ENCODE data around the gene STXBP6. TPM values are rescaled to one million over a fixed set of nuclear protein-coding genes. Genes with fewer than 3 reads are reported as not detected.
A peak's percentile ranks its signal among the peaks of the same experiment; 100 is the strongest.

STXBP6 gene
- total RNA-seq, 2 experiments from 2014 or later = not detected

DNA sequence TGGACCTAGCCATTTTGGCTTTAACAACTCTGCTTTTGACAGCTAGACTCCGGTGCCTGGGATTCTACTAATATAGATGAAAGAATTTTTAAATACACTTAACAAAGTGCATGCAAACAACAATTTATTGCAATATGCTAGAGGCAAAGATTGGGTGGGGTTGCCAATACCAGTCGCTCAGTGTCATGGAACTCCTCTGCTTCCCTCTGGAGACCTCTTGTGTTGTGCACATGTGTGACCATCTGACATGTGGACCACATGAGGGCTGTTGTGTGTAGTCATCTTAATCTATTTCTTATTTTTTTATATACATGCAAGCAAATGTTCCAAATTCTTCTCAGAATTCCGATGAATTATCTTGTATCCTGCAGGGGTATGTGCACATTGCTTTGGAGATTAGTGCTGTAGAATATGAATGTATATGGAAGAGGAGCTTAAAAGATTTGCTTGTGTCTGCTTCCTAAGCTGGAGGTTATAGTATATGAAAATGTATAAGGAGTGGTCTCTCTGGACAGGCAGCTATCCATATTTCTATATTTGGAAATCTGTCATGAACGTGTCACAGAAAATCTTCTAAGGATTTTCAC, 24.2 kb upstream of the STXBP6 start:
- Mint-ChIP-seq H3K4me3 (no peak overlapping the region), H3K9me3 (ENCODE audit: low read depth) (no peaks in the 10 kb centered on the region), H3K4me1 (no peaks in the 10 kb centered on the region), H3K36me3 (no peaks in the 10 kb centered on the region), H3K27ac (no peak overlapping the region), H3K27me3 (peaks cover 14% of the 10 kb centered on the region)
- DNase-seq (no peak), ATAC-seq (no peak)
- CTCF ChIA-PET = no interaction called here

DNA sequence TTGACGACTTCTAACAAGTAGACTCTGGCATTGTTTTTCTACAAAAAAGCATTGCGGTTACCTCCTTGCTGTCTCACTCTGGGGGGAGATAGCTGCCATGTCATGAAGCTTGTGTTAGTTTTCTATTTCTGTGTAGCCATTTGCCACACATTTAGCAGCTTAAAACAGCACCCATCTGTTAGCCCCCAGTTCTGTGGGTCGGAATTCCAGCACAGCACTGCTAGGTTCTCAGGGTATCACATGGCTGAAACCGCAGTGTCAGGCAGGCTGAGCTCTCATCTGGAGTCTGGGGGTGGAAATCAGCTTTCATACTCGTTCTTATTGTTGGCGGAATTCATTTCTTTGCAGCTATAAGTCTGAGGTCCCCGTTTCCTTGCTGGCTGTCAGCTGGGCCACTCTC, 19.9 kb upstream of the STXBP6 start:
- peaks cover 7% of the 10 kb centered on the region for H3K27me3 Mint-ChIP-seq
- CTCF ChIA-PET = no interaction called here
- H3K36me3 Mint-ChIP-seq = no peaks in the 10 kb centered on the region
- H3K9me3 Mint-ChIP-seq (ENCODE audit: low read depth) = no peaks in the 10 kb centered on the region
- no peak overlapping the region for H3K4me3 Mint-ChIP-seq
- no peaks in the 10 kb centered on the region for H3K4me1 Mint-ChIP-seq
- no peak overlapping the region for H3K27ac Mint-ChIP-seq
- DNase-seq (no peak), ATAC-seq (no peak)

DNA sequence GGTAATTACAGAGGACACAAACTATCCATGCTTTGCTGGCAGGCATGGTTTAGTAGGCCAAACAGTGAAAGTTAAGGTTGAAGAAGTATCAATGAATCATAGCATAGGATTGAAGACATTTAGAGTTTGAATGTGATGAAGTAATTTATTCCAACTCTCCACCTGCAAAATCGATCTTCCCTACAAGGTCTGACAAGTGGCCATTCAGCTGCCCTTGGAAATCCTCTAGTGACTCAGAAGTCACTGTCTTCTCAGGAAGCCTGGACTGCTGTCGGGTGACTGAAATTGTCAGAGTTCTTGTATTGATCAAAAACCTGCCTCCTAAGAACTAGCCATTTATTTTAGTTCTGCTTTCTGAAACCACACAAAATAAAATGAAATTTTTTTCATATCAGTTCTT, 17.7 kb upstream of the STXBP6 start:
- no peaks in the 10 kb centered on the region for H3K9me3 Mint-ChIP-seq (ENCODE audit: low read depth)
- CTCF ChIA-PET = no interaction called here
- no peaks in the 10 kb centered on the region for H3K36me3 Mint-ChIP-seq
- ATAC-seq (no peak), DNase-seq (no peak)
- H3K27me3 Mint-ChIP-seq = peaks cover 4% of the 10 kb centered on the region
- H3K27ac Mint-ChIP-seq = no peak overlapping the region
- H3K4me1 Mint-ChIP-seq = no peaks in the 10 kb centered on the region
- H3K4me3 Mint-ChIP-seq = no peak overlapping the region

DNA sequence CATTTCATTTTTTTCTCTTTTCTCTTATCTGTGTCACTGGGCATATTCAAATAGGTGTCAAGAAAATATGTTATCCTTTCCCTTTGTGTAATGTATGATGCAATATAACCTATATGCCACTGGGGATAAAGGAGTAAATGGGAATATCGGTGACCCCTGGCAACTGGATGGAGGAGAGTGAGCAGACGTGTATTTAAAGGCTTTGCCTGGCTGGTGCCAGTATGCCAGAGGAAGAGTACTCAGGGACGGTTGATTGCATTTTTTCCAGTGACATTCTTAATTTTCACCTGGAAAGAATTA, 12.0 kb upstream of the STXBP6 start:
- CTCF ChIA-PET = no interaction called here
- H3K4me3 Mint-ChIP-seq = no peak overlapping the region

DNA sequence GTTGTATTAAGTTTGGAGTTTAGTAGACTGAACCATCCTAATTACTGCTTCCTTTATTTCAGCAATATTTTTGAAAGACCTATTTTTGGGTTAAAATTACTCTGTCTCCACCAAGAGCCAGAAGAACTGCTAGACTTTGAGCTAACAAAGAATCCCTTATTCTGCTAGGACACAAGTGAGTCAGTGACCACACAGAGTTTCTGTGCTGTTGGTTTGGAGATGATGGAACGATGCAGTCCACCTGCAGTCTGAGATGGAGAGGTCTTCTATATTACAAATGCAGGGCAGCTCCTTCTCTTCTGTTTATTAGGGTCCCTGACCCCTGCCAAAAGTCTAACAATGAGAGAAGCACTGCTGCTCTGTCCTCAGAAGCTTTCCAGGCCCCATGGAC, 6.7 kb upstream of the STXBP6 start:
- DNase-seq (no peak), ATAC-seq (no peak)
- H3K36me3 Mint-ChIP-seq = no peaks in the 10 kb centered on the region
- H3K4me1 Mint-ChIP-seq = no peaks in the 10 kb centered on the region
- H3K9me3 Mint-ChIP-seq (ENCODE audit: low read depth) = no peaks in the 10 kb centered on the region
- CTCF ChIA-PET = interaction anchor here (1.1 kb wide), 1 partner anchor 9 kb away, joined by 3 read pairs; no protein-coding TSS in a partner anchor
- peaks cover 40% of the 10 kb centered on the region for H3K27me3 Mint-ChIP-seq
- no peak overlapping the region for H3K4me3 Mint-ChIP-seq
- H3K27ac Mint-ChIP-seq = no peak overlapping the region

More for the DNA sequence above, 12.0 kb upstream of the STXBP6 start:
- DNase-seq = no peak
- H3K4me1 Mint-ChIP-seq = no peaks in the 10 kb centered on the region
- H3K9me3 Mint-ChIP-seq (ENCODE audit: low read depth) = no peaks in the 10 kb centered on the region
- H3K27ac Mint-ChIP-seq = no peak overlapping the region
- peaks cover 14% of the 10 kb centered on the region for H3K27me3 Mint-ChIP-seq
- ATAC-seq = no peak
- no peaks in the 10 kb centered on the region for H3K36me3 Mint-ChIP-seq

DNA sequence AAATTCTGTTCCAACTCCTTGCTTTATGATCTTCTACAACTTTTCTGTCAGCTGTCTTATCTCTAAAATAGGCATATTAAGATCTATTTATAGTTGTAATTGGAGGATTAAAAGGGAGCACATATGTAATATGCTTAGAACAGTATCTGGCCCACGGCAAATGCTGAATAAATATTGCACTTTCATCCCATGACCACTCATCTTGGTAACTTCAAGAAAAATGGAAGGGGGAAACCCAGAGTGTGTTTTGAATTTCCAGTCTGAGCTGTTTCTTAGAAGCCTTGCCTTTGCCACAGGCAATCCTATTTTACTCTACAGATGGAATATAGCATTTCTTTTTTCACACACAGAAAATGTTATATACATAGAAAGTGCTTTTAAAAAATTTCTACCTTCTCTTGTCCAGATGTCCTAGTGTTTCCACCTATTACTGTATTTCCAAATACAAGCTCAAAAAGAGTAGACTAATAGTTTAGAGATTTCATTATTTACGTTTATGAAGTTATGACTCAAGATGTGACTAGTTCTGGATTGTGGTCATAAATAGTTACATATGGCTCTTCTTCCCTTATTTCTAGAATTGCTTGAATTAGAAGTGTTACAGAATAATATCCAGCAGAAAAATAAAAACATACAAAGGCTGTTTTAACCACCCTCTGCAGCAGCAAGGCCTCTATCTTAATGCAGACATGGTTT, 6.2 kb upstream of the STXBP6 start:
- Mint-ChIP-seq H3K4me3 (no peak overlapping the region), H3K27ac (no peak overlapping the region), H3K36me3 (no peaks in the 10 kb centered on the region), H3K27me3 (peaks cover 42% of the 10 kb centered on the region), H3K9me3 (ENCODE audit: low read depth) (no peaks in the 10 kb centered on the region), H3K4me1 (no peaks in the 10 kb centered on the region)
- ATAC-seq (no peak), DNase-seq (no peak)
- CTCF ChIA-PET = no interaction called here

DNA sequence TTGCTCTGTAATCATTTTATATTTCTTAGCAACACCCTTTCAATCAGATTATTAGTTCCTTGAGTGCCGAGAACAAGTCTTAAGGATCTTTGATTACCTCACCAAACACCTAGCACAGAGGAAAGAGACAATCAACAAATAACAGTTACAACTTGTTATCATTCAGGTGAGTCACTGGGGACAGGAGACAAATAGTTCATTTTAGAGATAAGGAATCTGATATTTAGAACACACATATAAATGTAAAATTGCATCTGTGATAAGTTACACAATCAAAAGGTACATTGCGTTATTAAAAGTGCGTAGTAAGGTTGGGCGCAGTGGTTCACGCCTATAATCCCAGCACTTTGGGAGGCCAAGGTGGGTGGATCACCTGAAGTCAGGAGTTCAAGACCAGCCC, 5.1 kb upstream of the STXBP6 start:
- CTCF ChIA-PET = no interaction called here
- no peaks in the 10 kb centered on the region for H3K9me3 Mint-ChIP-seq (ENCODE audit: low read depth)
- H3K36me3 Mint-ChIP-seq = no peaks in the 10 kb centered on the region
- H3K27me3 Mint-ChIP-seq = peaks cover 48% of the 10 kb centered on the region
- H3K4me3 Mint-ChIP-seq = no peak overlapping the region
- no peak for ATAC-seq
- DNase-seq = no peak
- no peak overlapping the region for H3K27ac Mint-ChIP-seq
- peaks cover 4% of the 10 kb centered on the region for H3K4me1 Mint-ChIP-seq

DNA sequence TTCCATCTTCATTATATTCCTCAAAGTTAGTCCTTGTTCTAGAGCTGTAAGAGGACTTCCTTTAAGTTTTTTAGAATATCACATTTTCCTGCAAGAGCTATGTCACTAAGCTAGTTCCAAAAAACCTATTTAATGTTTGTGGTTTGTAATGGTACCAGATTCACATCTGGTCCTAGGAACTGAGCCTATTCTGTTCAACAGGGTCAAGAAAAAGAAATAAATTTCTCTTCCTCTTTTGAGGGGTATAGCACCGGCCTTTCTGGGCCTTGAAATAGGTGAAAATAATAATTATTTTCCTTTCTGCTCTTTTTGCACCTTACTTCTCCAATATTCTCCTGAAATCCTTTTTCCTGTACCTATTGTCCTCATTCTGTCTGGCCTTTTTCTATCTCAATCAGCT, 3.6 kb upstream of the STXBP6 start:
- no peaks in the 10 kb centered on the region for H3K9me3 Mint-ChIP-seq (ENCODE audit: low read depth)
- CTCF ChIA-PET = no interaction called here
- H3K27ac Mint-ChIP-seq = no peak overlapping the region
- peaks cover 53% of the 10 kb centered on the region for H3K27me3 Mint-ChIP-seq
- no peak for DNase-seq
- no peak for ATAC-seq
- no peaks in the 10 kb centered on the region for H3K36me3 Mint-ChIP-seq
- peaks cover 10% of the 10 kb centered on the region for H3K4me1 Mint-ChIP-seq
- no peak overlapping the region for H3K4me3 Mint-ChIP-seq

DNA sequence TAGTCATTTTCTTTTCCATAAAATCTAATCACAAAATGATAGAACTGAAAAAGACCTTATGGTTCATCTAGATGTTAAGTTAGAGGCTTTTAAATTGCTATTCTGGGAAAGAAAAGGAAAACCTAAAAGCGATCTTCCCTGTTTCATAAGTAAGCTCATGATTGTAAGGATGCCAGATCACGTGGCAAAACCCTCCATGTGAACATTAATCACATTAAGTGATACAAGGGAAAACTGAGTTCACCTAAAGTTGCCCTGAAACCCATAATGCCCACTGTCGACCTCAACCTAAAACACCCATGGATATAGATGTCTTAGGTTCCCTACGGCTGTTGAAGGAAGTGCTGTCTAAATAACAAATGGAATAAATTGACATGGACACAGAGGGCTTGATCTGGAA, 3.0 kb upstream of the STXBP6 start:
- Mint-ChIP-seq H3K4me1 (peaks cover 12% of the 10 kb centered on the region), H3K4me3 (no peak overlapping the region), H3K27ac (no peak overlapping the region), H3K27me3 (peaks cover 59% of the 10 kb centered on the region), H3K36me3 (no peaks in the 10 kb centered on the region), H3K9me3 (ENCODE audit: low read depth) (no peaks in the 10 kb centered on the region)
- ATAC-seq (no peak), DNase-seq (no peak)
- CTCF ChIA-PET = no interaction called here

DNA sequence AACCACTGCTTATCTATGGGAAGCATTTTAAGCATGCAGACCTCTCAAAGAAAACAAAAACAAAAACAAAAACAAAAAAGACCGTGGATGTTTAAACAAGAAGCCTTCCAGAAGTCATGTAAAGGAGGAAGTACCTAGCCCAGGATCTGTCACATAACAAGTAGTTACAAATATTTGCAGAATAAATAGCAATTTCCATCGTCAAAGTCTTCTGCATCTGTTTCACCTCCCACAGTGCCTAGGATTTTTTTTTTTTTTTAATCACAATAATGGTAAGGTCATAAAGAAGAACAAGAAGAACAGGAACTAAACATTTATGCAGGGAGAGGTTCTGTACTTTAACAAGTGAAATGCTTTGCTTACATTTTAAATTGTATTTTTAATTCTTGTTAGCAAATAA, 2.4 kb upstream of the STXBP6 start:
- Mint-ChIP-seq H3K4me3 (no peak overlapping the region), H3K27me3 (peaks cover 64% of the 10 kb centered on the region), H3K36me3 (no peaks in the 10 kb centered on the region), H3K4me1 (peaks cover 12% of the 10 kb centered on the region), H3K27ac (no peak overlapping the region), H3K9me3 (ENCODE audit: low read depth) (no peaks in the 10 kb centered on the region)
- no peak for ATAC-seq
- no peak for DNase-seq
- CTCF ChIA-PET = no interaction called here

DNA sequence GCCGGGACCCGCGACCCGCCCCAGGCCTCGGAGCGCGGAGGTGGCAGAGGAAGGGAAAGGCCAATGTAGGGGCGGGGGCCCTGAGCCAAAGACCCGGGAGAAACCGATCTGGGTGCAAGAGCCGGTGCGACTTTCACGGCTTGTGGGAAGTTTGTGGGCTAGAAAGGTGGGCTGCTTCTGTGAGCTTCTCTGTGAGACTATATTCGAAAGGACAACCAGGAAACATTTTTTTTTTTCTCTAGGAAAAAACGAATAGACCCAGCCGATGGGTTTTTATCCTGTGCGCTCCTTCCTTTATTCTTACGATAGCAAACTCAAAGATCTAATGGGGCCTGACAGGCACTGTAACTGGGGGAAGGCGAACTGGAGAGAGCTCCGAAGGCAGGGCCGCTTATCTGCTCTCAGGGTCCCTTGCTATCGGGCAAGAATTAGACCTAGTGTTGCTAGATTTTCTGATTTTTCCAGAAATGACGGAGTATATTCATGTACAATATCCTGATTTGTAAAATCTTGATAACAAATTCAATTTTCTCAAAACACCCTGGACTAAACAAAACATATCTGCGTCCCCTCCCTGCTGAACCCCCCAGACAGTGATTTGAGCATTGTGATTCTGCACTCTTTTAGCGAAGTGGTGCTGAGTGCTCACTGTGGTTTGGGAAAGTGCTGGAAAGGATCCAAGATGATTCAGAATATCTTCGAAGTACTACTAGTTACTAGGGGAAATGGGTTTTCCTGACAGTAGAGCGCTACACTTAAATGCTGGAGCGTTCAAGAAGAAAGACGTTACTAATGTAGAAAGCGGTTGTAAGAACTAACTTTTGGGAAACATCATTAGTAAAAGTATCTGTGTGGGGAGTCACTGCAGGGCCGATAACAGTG, 563 bp upstream of the STXBP6 start:
- Mint-ChIP-seq H3K27ac (no peak overlapping the region), H3K27me3 (peaks cover 65% of the 10 kb centered on the region), H3K9me3 (ENCODE audit: low read depth) (no peaks in the 10 kb centered on the region)

DNA sequence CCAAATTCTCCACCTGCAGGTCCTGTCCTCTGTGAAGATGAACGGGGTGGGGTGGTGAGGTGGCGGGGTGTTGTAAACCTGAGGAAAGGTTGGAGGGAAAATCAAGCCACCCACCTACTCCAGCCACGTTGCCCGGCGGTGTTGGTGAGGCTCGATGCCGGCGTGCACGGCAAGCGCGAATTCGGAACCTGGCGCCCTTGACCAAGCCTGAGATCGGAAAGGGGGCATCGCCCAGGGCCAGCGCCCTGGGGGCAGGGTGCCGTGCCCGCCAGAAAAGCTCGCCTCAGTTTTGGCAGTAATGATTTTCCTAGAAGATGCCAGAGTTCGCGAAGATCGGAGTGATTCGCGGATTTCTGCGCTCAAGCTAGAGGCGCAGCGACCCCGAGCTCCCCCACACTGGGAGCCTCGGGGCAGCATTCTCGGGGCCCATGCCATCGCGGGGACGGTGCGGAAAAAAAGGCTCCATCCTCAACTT, 817 bp downstream of the STXBP6 start:
- no peak overlapping the region for H3K4me3 Mint-ChIP-seq
- H3K36me3 Mint-ChIP-seq = no peaks in the 10 kb centered on the region
- no peak overlapping the region for H3K27ac Mint-ChIP-seq
- ATAC-seq (no peak), DNase-seq (no peak)
- CTCF ChIA-PET = no interaction called here
- no peaks in the 10 kb centered on the region for H3K9me3 Mint-ChIP-seq (ENCODE audit: low read depth)
- peaks cover 61% of the 10 kb centered on the region for H3K27me3 Mint-ChIP-seq
- H3K4me1 Mint-ChIP-seq = peaks cover 12% of the 10 kb centered on the region

More for the DNA sequence above, 563 bp upstream of the STXBP6 start:
- Mint-ChIP-seq H3K4me3 (peak overlapping the region; percentile 27), H3K4me1 (peaks cover 12% of the 10 kb centered on the region), H3K36me3 (no peaks in the 10 kb centered on the region)
- ATAC-seq (no peak), DNase-seq (no peak)
- CTCF ChIA-PET = no interaction called here

DNA sequence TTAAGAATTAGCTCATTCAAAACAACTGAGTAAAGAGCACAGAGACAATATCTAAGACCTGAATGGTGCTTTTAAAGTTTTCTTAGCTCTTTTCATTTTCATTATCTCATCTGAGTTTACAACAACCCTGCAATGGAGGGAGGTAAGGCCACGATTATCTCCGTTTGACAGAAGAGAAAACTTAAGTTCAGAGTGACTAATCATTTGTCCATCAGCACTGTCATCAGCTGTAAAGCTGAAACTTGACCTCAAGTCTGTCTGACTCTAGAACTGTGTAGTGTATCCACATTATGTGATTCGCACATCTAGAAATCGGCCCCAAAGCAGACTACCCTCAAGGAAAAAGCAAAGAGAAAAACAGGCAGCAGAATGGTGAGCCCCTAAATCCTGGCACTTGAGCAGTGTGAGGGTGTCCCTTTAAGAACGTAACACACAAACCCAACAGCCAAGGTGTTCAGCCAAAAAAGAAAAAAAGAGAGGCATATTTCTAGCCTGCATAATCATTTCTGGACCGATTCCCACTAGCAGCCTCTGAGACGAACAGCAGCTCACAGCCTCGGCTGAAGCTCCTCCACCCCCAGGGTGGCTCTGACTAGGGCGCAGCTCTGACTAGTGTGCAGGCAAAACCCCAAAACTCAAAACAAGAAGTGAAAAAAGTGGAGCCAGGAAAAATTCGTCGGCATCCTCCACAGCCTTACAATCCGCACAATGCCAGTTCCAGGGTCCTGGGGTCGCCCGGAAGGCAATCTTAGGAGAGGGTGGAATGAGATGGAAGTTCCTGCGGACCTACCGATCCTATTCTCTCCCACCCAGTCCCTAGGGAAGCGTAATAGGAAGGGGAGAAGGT, 1.6 kb downstream of the STXBP6 start:
- Mint-ChIP-seq H3K9me3 (ENCODE audit: low read depth) (no peaks in the 10 kb centered on the region), H3K27ac (no peak overlapping the region), H3K27me3 (peaks cover 56% of the 10 kb centered on the region), H3K4me1 (peaks cover 12% of the 10 kb centered on the region), H3K36me3 (no peaks in the 10 kb centered on the region), H3K4me3 (no peak overlapping the region)
- DNase-seq = no peak
- no peak for ATAC-seq
- CTCF ChIA-PET = no interaction called here
